ENCODE data around the gene NANOS1. TPM values are rescaled to one million over a fixed set of nuclear protein-coding genes. Genes with fewer than 3 reads are reported as not detected.

The NANOS1 gene
- total and polyA plus RNA-seq, 2 of the 8 experiments (the other 6 are each of a cell fraction or from before 2014, with no cell fraction given), result 3.1 to 3.9 TPM

GRCh38 chr10:119059557-119059956 lies 30.0 kb downstream of the NANOS1 start:
- H3K27me3 ChIP-seq (replicated peaks in 1 of 4; ENCODE audit: control insufficient read depth in 3 of 4, extremely low read depth in 1 of 4, insufficient read depth in 3 of 4, low read length in 3 of 4), result no peaks in the 10 kb centered on the region
- no peak overlapping the region for H3K23ac ChIP-seq (ENCODE audit: insufficient read length)
- no peak overlapping the region for H3K18ac ChIP-seq (ENCODE audit: extremely low read depth, low read length)
- no peak overlapping the region for H2BK5ac ChIP-seq (ENCODE audit: low read depth, low read length)
- TF ChIP-seq CREB1 (IDR thresholded peaks at IDR 0.05) (no peak), NANOG (IDR thresholded peaks at IDR 0.05; ENCODE audit: insufficient read depth, low read depth, low read length, poor library complexity, severe bottlenecking) (no peak)
- TF ChIP-seq, protein P1, sequence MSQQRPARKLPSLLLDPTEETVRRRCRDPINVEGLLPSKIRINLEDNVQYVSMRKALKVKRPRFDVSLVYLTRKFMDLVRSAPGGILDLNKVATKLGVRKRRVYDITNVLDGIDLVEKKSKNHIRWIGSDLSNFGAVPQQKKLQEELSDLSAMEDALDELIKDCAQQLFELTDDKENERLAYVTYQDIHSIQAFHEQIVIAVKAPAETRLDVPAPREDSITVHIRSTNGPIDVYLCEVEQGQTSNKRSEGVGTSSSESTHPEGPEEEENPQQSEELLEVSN (IDR thresholded peaks at IDR 0.05), result no peak
- WGBS, 2 experiments (ENCODE audit: extremely low coverage in 1 of 2, insufficient coverage in 1 of 2, insufficient read length in 1 of 2, insufficient replicate concordance in 2 of 2, low coverage in 1 of 2, low lambda C conversion rate in 2 of 2, missing lambda C conversion rate in 1 of 2), result 92% methylated on average over 4 of the region's 4 CpGs; no CpG with 5 or more reads in 1 of the 2 experiments
- no peaks in the 10 kb centered on the region; the same call in 1 of the 2 replicates for H3K79me1 ChIP-seq (ENCODE audit: low read depth, low read length)
- no peak overlapping the region for H2BK15ac ChIP-seq (ENCODE audit: low read length)
- H3K4ac ChIP-seq (replicated peaks; ENCODE audit: insufficient read length, low read depth, low read length), result no peak overlapping the region
- CTCF ChIA-PET (ENCODE audit: partially characterized antibody), result interaction anchor here (0.5 kb wide), 1 partner anchor 516 kb away, joined by 3 read pairs; no protein-coding TSS in a partner anchor
- H3K9ac ChIP-seq (replicated peaks in 1 of 4; ENCODE audit: extremely low read depth in 1 of 4, low read depth in 3 of 4, low read length in 3 of 4), result no peak overlapping the region; a peak in 1 of 7 replicates
- H4K20me1 ChIP-seq (replicated peaks in 1 of 2; ENCODE audit: control insufficient read depth in 1 of 2, insufficient read depth in 2 of 2, low read length in 2 of 2), result peaks cover 10 to 12% of the 10 kb centered on the region in 2 experiments
- no peak overlapping the region for H3K14ac ChIP-seq (ENCODE audit: insufficient read length)
- H3K4me3 ChIP-seq (ENCODE audit: extremely low read depth in 1 of 4, insufficient read depth in 2 of 4, low read depth in 3 of 4, low read length in 4 of 4), result no peak overlapping the region
- peaks cover 40 to 99% (median 84%) of the 10 kb centered on the region in 4 experiments for H3K36me3 ChIP-seq (ENCODE audit: control insufficient read depth in 2 of 4, insufficient read depth in 4 of 4, low read length in 3 of 4)
- H2BK12ac ChIP-seq (ENCODE audit: low read depth, low read length), result no peak overlapping the region
- POLR2A ChIA-PET (ENCODE audit: partially characterized antibody), result interaction anchor here (0.8 to 2.1 kb wide), 4 partner anchors 11 to 28 kb away, joined by 3 to 10 read pairs (median 6); no protein-coding TSS in a partner anchor
- H2BK20ac ChIP-seq (ENCODE audit: low read length), result no peak overlapping the region
- H2BK120ac ChIP-seq (replicated peaks; ENCODE audit: low read depth, low read length), result no peak overlapping the region
- no peak overlapping the region for H3K56ac ChIP-seq (replicated peaks; ENCODE audit: insufficient read length, low read depth, low read length)
- no peak overlapping the region for H3K27ac ChIP-seq (ENCODE audit: low read depth, low read length)
- H2AFZ ChIP-seq (ENCODE audit: low read length), result no peak overlapping the region
- H4K8ac ChIP-seq (ENCODE audit: extremely low read depth, insufficient read depth, low read length), result peak overlapping the region; percentile 18; the same call in 1 of the 2 replicates
- no peak overlapping the region for H3K4me2 ChIP-seq (ENCODE audit: insufficient read depth in 1 of 2, low read depth in 2 of 2, low read length in 2 of 2)
- H4K5ac ChIP-seq (ENCODE audit: insufficient read length, low read depth, low read length), result no peak overlapping the region
- H3K9me3 ChIP-seq (ENCODE audit: insufficient read depth in 2 of 2, low read depth in 1 of 2, low read length in 1 of 2), result no peaks in the 10 kb centered on the region
- no peaks in the 10 kb centered on the region for H3K23me2 ChIP-seq (ENCODE audit: low read depth, low read length)
- no peak for FAIRE-seq
- H2AK5ac ChIP-seq (ENCODE audit: low read depth, low read length), result no peak overlapping the region
- DNase-seq (ENCODE audit: low read depth in 1 of 2, low spot score in 2 of 2), result no peak
- H4K91ac ChIP-seq (replicated peaks; ENCODE audit: insufficient read length, low read length), result no peak overlapping the region
- peaks cover 0 to 84% of the 10 kb centered on the region in 2 experiments; a peak in 2 of 4 replicates for H3K79me2 ChIP-seq (ENCODE audit: control insufficient read depth in 1 of 2, insufficient read depth in 2 of 2, low read length in 2 of 2)
- H3K4me1 ChIP-seq (replicated peaks in 1 of 4; ENCODE audit: control insufficient read depth in 3 of 4, insufficient read depth in 4 of 4, low read length in 3 of 4), result no peaks in the 10 kb centered on the region
